Keratinocyte (primary cell): ENCODE measurements around the gene CNEP1R1. TPM values are rescaled to one million over a fixed set of nuclear protein-coding genes. Genes with fewer than 3 reads are reported as not detected.

ENCODE experiments used
- DNase-seq: peaks from one replicate; pipeline ENCODE4 v3.0.0-alpha.2; 2011; ENCODE audit warnings: low read depth, missing footprints, low spot score
- FAIRE-seq: peaks from 2 replicates; lab custom pipeline; 2011; peaks lifted over from hg19 to GRCh38; lab: Jason Lieb, UNC
- H2AFZ ChIP-seq: 2 replicates; pipeline ENCODE4 v1.6.0; 2012; ENCODE audit warnings: low read length, control low read depth, inconsistent platforms; ENCODE audit not compliant: control insufficient read depth
- H3K27ac ChIP-seq: 2 replicates; pipeline ENCODE4 v1.5.1; 2011; ENCODE audit warnings: low read length; ENCODE audit not compliant: control insufficient read depth, insufficient read depth
- H3K27me3 ChIP-seq: 3 replicates; pipeline ENCODE4 v1.6.0; 2011; ENCODE audit warnings: low read length; ENCODE audit not compliant: control insufficient read depth, insufficient read depth; ENCODE audit errors: extremely low read depth
- H3K36me3 ChIP-seq, 2 experiments: 2 replicates in 1 of 2; 3 replicates in 1 of 2; pipeline ENCODE4 v1.5.1; 2011; ENCODE audit warnings: low read length in 2 of 2, mild to moderate bottlenecking in 1 of 2; ENCODE audit not compliant: control insufficient read depth in 2 of 2, insufficient read depth in 2 of 2; ENCODE audit errors: extremely low read depth in 1 of 2
- H3K4me1 ChIP-seq: 3 replicates; pipeline ENCODE4 v1.5.1; 2011; ENCODE audit warnings: low read length; ENCODE audit not compliant: control insufficient read depth, insufficient read depth; ENCODE audit errors: extremely low read depth
- H3K4me2 ChIP-seq: 3 replicates; pipeline ENCODE4 v1.6.0; 2011; ENCODE audit warnings: low read depth, low read length; ENCODE audit not compliant: control insufficient read depth, insufficient read depth; ENCODE audit errors: extremely low read depth
- H3K4me3 ChIP-seq, 3 experiments: fragments of 200-600 bp in 1 of 3; sonication (generic) in 1 of 3; 2 replicates in 2 of 3; 3 replicates in 1 of 3; pipeline ENCODE4 v1.5.1; 2011 to 2016; ENCODE audit warnings: low read length in 3 of 3, mild to moderate bottlenecking in 3 of 3, control low read depth in 2 of 3, inconsistent platforms in 1 of 3, low read depth in 1 of 3, mixed read lengths in 1 of 3, mixed run types in 1 of 3, moderate library complexity in 1 of 3; ENCODE audit not compliant: control insufficient read depth in 2 of 3, insufficient read depth in 2 of 3; ENCODE audit errors: extremely low read depth in 1 of 3
- H3K79me2 ChIP-seq: 2 replicates; pipeline ENCODE4 v1.6.0; 2012; ENCODE audit warnings: low read length; ENCODE audit not compliant: control insufficient read depth, insufficient read depth
- H3K9ac ChIP-seq: 3 replicates; pipeline ENCODE4 v1.6.0; 2011; ENCODE audit warnings: low read length; ENCODE audit not compliant: control insufficient read depth, insufficient read depth; ENCODE audit errors: extremely low read depth
- H3K9me1 ChIP-seq: 3 replicates; pipeline ENCODE4 v1.6.0; 2011; ENCODE audit warnings: low read length; ENCODE audit not compliant: control insufficient read depth, insufficient read depth; ENCODE audit errors: extremely low read depth
- H3K9me3 ChIP-seq: 2 replicates; pipeline ENCODE4 v1.5.1; 2012; ENCODE audit warnings: low read depth, low read length; ENCODE audit not compliant: control insufficient read depth
- H4K20me1 ChIP-seq: 3 replicates; pipeline ENCODE4 v1.6.0; 2011; ENCODE audit warnings: low read length; ENCODE audit not compliant: control insufficient read depth, insufficient read depth; ENCODE audit errors: extremely low read depth
- CTCF ChIP-seq, 3 experiments: IDR thresholded peaks in 1 of 3; conservative IDR thresholded peaks in 1 of 3; optimal IDR thresholded peaks in 1 of 3; 2 replicates in 2 of 3; 3 replicates in 1 of 3; pipeline versions ENCODE3 to v1.5.1; 2011; ENCODE audit warnings: low read length in 3 of 3, mild to moderate bottlenecking in 3 of 3, moderate library complexity in 2 of 3, control low read depth in 1 of 3, inconsistent platforms in 1 of 3; ENCODE audit not compliant: insufficient read depth in 2 of 3; ENCODE audit errors: extremely low read depth in 1 of 3
- EZH2 ChIP-seq: IDR thresholded peaks from one replicate; pipeline ENCODE4 v1.6.1; 2012; ENCODE audit warnings: inconsistent platforms, mild to moderate bottlenecking, low read length, moderate library complexity
- dilution Hi-C: fragments of 300-500 bp; cut with MboI; formaldehyde crosslinking; loops from one replicate; pipeline ENCODE4 v1.7.0; 2020; ENCODE audit warnings: low sequenced_read_pairs; ENCODE audit not compliant: extremely low pct_ligation_motif_present
- polyA plus RNA-seq, 5 experiments: library from polyadenylated mRNA; depleted of rRNA in 3 of 5; stranded (reverse) in 3 of 5; stranded (forward) in 1 of 5; unstranded in 1 of 5; fragments of >200 nt; gene quantifications; 1 replicate in 1 of 5; 2 replicates in 3 of 5; 3 replicates in 1 of 5; pipeline versions ENCODE4 v1.2.1 to v1.2.3, GENCODE V29; 2011 to 2012; ENCODE audit warnings: missing spikeins in 2 of 5, low read depth in 1 of 5, low replicate concordance in 1 of 5

The CNEP1R1 gene
- polyA plus RNA-seq, 1 donor (not counting 4 experiments of a cell fraction or from before 2014, with no cell fraction given) = 28.5 TPM

DNA sequence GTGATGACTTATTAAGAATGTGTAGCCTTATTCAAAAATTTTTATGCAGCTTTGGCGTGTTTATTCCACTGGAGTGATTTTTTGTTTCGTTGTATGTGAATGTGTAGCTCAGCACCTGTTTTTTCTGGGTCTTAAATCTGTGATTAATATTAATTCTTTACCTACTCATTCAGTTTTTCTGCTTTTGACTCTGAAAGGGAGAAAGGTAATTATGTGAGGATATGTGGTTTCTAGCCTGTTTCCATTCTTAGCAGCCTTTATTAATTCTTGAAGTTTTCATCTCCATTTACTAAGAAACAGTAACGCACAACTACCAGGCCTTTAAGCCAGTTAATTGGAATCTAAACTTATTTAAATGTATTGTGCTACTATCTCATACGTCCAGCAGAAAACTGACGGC, 47.7 kb downstream of the CNEP1R1 start:
- dilution Hi-C loops = no loop called here
- H3K4me2 ChIP-seq = no peak overlapping the region
- H4K20me1 ChIP-seq = peaks cover 3% of the 10 kb centered on the region
- no peaks in the 10 kb centered on the region for H3K9me1 ChIP-seq
- H3K9me3 ChIP-seq = no peaks in the 10 kb centered on the region
- peaks cover 27% of the 10 kb centered on the region for H3K79me2 ChIP-seq
- H3K4me3 ChIP-seq = no peak overlapping the region
- H3K27ac ChIP-seq = no peak overlapping the region
- H3K27me3 ChIP-seq = no peaks in the 10 kb centered on the region
- FAIRE-seq = no peak
- no peak for DNase-seq
- H2AFZ ChIP-seq = no peak overlapping the region
- H3K9ac ChIP-seq = no peak overlapping the region
- TF ChIP-seq EZH2 = no peak
- TF ChIP-seq CTCF (optimal IDR thresholded peaks at IDR 0.05 in 1 of 3, IDR thresholded peaks at IDR 0.05 in 1 of 3, conservative IDR thresholded peaks at IDR 0.05 in 1 of 3; ENCODE audit: extremely low read depth in 1 of 3, insufficient read depth in 2 of 3, low read length in 3 of 3) = no peak
- peaks cover 2% of the 10 kb centered on the region for H3K4me1 ChIP-seq
- H3K36me3 ChIP-seq = peaks cover 12 to 23% of the 10 kb centered on the region in 2 experiments

DNA sequence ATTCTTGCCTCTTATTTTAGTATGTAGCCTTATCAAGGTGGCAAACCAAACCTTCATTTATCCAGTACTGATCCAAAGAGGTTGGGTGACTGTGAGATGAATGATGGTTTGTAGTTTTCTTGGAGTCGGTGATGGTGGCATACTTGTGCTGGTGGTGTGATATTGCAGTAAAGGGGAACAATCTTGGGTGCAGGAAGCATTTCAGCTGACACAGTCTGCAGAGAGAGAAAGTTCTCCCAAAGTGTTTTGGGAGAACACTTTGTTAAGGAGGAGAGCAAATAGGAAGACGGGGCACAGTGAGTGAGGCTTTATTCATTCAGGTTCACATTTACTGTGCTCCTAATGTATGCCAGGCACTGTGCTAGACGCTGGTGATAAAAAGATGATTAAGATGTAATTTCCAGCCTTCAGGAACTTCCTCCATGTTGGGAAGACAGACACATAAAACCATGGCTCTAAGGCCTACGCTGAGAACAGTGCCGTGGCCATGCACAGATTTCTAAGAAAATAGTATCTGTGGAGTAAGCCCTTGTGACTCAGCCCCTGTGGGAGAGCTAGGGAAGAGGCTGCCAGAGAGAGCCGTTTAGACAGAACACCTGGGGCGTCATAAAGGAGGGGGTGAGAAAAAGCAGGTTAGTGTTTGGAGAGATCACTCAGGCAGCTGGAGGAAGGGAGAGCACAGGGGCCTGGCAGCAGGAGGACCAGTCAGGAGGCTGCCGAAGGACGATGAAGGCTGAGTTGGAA, 54.5 kb downstream of the CNEP1R1 start:
- Histone ChIP-seq H3K9me3 (no peaks in the 10 kb centered on the region), H3K9me1 (no peaks in the 10 kb centered on the region), H3K9ac (no peak overlapping the region), H3K27ac (no peak overlapping the region), H4K20me1 (no peaks in the 10 kb centered on the region), H3K4me3 (no peak overlapping the region), H2AFZ (no peak overlapping the region), H3K36me3 (peaks cover 9 to 19% of the 10 kb centered on the region in 2 experiments), H3K4me2 (no peak overlapping the region), H3K27me3 (no peaks in the 10 kb centered on the region), H3K79me2 (peaks cover 4% of the 10 kb centered on the region), H3K4me1 (no peaks in the 10 kb centered on the region)
- dilution Hi-C loops = no loop called here
- DNase-seq (no peak), FAIRE-seq (no peak)
- TF ChIP-seq EZH2 = no peak
